Measurements from ENCODE around the gene NAV1.
"Not testable (repeated sequence)": the region's sequence is repeated elsewhere in the genome, so short reads cannot be mapped to it uniquely, and the experiment has no call there.

The NAV1 gene

DNA sequence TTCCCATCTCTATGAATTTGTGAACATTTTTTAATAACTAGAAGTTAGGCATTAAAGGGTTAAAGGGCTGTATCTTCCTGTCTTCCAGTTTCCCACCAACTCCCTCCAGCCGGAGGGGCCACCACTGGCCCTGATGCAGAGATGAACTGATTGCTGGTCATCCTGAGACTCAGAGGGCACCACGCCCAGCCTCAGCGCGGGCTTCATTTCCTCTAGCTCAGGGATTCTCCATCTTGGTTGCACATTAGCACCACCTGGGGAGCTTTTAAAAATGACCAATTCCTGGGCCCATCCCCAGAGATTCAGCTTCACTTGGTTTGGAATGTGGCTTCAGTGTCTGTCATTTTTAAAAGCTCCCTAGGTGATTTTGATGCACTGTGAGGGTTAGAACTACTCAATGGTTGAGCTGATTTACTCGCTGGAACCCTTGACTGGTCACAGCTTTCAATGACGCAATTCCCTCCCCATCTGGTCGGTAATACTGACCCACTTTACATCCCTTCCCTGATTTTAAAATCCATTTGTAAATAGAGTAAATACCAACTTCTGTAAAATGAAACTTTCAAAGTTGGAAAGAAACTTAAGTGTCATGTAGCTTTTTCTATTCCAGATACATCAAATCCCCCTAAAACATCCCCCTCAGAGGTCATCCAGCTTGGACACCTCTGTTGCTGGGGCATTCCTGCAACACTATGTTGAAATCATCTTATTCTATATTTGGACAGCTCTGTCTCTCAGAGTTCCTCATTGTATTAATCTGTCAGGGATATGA, 5.1 kb downstream of the NAV1 start:
- DNase-seq: no peak

DNA sequence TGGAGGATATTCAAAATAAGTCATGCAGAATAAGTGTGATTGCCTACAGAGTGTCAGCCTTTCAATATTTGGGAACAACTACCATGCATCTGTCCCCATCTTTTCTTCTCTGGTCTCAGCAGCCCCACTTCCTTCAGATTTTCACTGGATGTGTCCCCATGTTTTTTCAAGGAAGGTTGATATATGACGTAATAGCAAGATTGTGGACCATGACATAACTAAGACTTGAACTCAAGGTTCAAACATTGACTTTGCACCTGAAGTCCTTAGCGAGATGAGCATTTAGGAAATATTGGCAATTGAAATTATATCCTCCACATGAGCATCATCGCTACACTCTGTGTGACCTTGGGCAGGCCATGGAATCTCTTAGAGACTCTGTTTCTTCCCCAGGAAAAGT, 5.8 kb downstream of the NAV1 start:
- DNase-seq: no peak

GRCh38 chr1:201545851-201546492, 7.0 kb downstream of the NAV1 start:
- peak in 1 of 58 donors; percentile 27 for DNase-seq

DNA sequence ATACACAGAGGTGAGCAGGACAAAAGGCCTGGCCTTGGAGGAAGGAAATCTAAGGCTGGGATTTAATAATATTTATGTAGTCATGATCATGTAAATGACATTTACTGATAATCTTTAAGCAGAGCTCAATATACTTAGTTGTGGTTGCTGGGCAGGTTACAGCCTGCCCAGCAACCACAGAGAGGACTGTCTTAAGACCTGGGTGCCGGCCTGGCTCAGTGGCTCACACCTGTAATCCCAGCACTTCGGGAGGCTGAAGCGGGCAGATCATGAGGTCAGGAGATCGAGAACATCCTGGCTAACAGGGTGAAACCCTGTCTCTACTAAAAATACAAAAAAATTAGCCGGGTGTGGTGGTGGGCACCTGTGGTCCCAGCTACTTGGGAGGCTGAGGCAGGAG, 10.6 kb downstream of the NAV1 start:
- DNase-seq: not testable (repeated sequence)

- no peak for DNase-seq
Observed at GRCh38 chr1:201551096-201551495, 12.2 kb downstream of the NAV1 start.

GRCh38 chr1:201551877-201552731, 13.2 kb downstream of the NAV1 start:
- peak in 55 of 58 donors; percentile 35 to 94 (median 81) for DNase-seq

DNA sequence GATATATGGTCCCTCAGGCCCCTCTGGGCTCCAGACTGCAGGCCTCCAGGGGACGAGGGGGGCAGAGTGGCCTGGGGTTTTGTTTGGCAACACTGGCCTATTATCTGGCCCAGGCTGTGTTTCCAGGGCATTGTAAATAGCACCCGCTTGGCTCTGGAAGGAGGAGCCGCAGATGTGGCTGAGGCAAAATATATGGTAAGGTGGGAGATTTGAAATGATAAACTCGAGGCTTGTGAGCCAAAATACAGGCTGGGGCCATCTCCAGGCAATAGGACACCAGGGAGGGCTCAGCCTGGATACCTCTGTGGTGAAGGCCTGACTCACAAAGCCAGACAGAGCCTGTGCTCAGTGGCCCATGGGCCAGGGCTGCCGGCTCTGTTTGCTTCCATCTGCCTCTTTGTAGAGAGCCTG, 14.0 kb downstream of the NAV1 start:
- peak in 24 of 58 donors; percentile 12 to 70 (median 40) for DNase-seq

- DNase-seq: no peak
Observed at GRCh38 chr1:201553496-201554189, 14.7 kb downstream of the NAV1 start.

GRCh38 chr1:201554190-201554600, 15.3 kb downstream of the NAV1 start:
- no peak for DNase-seq

- DNase-seq: no peak
Observed at GRCh38 chr1:201554789-201555592, 16.1 kb downstream of the NAV1 start.

- DNase-seq: no peak
Observed at GRCh38 chr1:201555593-201555945, 16.6 kb downstream of the NAV1 start.

DNA sequence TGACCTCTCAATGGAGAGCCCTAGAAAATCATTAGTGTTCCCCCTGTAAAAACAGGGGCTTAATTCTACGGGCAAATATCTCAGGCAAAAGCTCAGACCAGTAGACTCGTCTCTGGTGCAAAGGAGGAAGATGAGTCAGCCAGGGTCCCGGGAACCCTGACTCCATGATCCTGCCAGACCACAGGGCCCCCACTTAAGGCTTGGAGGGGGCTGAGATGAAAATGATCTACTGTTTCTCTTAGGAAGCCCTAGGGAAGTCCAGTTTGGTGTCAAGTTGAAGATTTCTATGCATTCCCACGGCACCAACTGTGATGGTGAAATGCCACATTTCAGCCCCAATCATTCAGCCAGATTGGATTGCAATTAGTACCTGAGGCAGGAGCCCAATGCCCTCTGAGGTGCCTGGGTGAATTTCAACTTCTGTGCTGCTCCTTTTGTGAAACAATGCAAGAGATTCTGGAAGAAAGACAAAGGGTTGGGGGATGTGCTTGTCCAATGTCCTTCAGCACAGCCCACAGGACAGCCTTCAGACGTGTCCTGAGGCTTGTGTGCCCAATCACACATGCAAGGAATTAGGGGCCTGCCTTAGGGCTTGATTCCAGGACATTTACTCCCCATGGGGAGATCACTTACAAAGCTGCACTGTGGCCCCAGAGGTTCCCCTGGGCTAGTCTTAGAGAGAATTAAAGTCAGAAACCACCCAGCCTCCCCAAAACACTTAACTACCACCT, 18.1 kb downstream of the NAV1 start:
- DNase-seq: no peak

GRCh38 chr1:201557572-201557958, 18.6 kb downstream of the NAV1 start:
- DNase-seq: no peak

DNA sequence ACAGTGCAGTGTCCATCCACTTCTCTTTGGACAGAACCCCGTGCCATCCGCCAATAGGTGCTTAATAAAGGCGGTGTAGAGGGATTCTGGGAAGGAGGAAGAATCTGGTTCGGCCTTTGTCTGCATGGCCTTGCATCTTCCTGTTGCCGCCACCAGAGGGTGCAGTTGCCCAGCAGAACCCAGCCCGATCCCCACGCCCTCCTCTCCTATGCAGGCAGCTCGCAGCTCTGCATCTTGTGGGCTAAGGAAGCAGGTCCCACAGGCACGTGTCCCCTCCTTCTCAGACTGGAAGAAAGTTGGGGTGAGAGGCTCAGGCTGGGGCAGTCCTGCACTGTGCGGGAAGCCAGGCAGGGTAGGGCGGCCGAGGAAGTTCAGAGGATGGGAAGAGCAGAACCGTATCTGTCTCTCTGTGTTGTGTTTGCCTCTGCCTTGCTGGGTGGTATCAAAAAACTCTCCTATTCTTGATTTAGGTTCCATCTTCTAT, 20.8 kb downstream of the NAV1 start:
- peak in 57 of 58 donors; percentile 15 to 88 (median 77) for DNase-seq

DNA sequence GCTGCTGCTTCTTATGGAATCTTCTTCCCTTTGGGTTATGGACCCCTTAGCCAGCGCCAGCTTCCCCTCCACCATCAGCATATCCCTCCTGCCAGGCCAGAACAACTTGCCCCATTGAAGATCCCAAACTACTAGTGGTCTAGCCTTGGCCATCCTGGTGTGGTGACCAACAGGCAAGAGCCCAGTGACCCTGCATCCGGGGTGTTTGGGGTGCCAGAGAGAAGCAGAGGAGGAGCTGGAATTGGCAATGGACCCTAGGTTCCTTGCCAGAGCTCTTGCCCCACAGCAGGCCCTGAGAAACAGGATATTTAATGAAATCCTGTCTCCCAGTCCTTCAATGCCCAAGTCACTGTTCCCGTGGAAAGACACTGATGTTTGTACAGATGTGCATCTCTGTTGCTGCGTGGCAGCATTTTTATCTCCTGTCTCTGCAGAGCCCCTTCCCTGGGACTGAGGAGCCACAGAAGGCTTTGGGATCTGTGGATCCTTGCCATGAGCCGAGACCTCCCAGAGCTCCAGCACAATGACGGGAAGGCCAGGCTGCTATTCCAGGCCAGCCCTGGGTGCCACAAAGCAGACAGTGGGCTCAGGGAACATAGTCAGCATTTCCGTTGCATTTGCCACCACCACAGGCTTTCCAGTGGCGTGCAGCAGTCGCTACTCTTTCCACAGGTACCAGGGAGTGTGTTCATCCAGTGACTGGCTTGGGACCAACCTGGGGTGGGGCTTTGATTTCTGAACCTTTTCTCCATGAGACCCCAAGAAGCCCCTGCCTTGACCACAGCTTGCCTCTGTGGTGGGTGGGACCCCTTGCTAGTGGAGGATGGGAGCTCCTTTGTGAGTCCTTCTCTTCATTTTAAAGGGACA, 21.6 kb downstream of the NAV1 start:
- no peak for DNase-seq

DNA sequence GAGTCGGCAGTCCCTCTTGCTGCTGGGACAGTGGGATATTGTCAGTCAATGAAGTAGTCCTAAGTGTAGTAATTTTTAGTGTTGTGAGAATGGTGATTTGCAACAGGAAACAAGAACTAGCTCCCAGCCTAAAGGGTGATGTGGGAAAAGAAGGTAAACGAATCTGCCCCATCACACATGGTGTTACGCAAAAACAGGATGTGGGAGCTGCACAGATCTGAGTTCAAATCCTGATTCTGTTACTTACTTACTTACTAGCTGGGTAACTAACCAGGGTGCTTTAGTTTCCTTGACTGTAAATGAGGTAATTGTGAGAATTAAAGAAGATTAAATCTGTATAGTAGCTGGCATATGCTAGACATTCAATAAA, 22.3 kb downstream of the NAV1 start:
- no peak for DNase-seq

GRCh38 chr1:201561601-201562000, 22.7 kb downstream of the NAV1 start:
- no peak for DNase-seq

GRCh38 chr1:201562257-201562656, 23.3 kb downstream of the NAV1 start:
- DNase-seq: no peak
